Epithelial cell of proximal tubule (primary cell): ENCODE data around the gene PMEL. TPM values are rescaled to one million over a fixed set of nuclear protein-coding genes. Genes with fewer than 3 reads are reported as not detected.
A peak's percentile ranks its signal among the peaks of the same experiment; 100 is the strongest.

Source experiments
- DNase-seq: peaks from one replicate; pipeline ENCODE4 v3.0.0-alpha.2; 2011; ENCODE audit warnings: low read depth
- H3K4me3 ChIP-seq: 2 replicates; pipeline ENCODE4 v1.5.1; 2011; ENCODE audit warnings: low read depth, mild to moderate bottlenecking, low read length
- total RNA-seq: library from RNA; depleted of rRNA; stranded (reverse); fragments of >200 nt; gene quantifications from 2 replicates; pipeline ENCODE4 v1.2.3, GENCODE V29; 2015
- TF ChIP-seq, protein P1 (sequence below): conservative IDR thresholded peaks from 2 replicates; pipeline ENCODE4 v1.5.1; 2012; ENCODE audit warnings: low read depth, mild to moderate bottlenecking, low read length

PMEL gene
- 1.4 and 3.7 TPM in 2 replicates for total RNA-seq

- no peak for DNase-seq
- peak within 1 kb of the TSS; percentile 64 for H3K4me3 ChIP-seq
- TF ChIP-seq, protein P1, sequence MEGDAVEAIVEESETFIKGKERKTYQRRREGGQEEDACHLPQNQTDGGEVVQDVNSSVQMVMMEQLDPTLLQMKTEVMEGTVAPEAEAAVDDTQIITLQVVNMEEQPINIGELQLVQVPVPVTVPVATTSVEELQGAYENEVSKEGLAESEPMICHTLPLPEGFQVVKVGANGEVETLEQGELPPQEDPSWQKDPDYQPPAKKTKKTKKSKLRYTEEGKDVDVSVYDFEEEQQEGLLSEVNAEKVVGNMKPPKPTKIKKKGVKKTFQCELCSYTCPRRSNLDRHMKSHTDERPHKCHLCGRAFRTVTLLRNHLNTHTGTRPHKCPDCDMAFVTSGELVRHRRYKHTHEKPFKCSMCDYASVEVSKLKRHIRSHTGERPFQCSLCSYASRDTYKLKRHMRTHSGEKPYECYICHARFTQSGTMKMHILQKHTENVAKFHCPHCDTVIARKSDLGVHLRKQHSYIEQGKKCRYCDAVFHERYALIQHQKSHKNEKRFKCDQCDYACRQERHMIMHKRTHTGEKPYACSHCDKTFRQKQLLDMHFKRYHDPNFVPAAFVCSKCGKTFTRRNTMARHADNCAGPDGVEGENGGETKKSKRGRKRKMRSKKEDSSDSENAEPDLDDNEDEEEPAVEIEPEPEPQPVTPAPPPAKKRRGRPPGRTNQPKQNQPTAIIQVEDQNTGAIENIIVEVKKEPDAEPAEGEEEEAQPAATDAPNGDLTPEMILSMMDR: no peak
These were observed at the start of gene PMEL for GRCh38 chr12:55965941-55966407. TSS of gene PMEL (minus strand) at chr12:55966042. CDS start at chr12:55966011, 31 bp downstream.

GRCh38 chr12:56014205-56014604, 48.4 kb upstream of the PMEL start:
- TF ChIP-seq, protein P1: no peak
- H3K4me3 ChIP-seq: no peak overlapping the region
- DNase-seq: no peak

DNA sequence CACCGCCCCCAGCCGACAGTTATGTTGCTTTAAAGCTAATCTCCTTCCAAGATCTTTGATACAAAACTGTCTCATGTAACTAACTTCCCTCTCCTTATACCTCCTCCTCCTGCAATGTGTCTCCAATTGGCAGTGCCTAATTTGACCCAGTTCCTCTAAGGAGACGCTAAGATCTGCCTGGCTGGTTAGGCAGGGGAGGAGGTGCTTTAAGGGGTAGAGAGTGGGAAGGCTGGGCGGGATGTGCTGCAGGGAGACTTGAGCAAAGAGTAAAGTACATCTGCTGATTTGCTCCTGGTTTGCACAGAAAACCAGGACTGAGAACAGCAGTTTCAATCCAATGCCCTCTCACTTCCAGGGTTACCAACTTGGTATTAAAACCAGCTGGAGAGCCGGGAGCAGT, 47.6 kb upstream of the PMEL start:
- no peak overlapping the region for H3K4me3 ChIP-seq

GRCh38 chr12:56011509-56012090, 45.8 kb upstream of the PMEL start:
- TF ChIP-seq, protein P1: no peak
- DNase-seq: no peak
- no peak overlapping the region for H3K4me3 ChIP-seq

More for the DNA sequence above, 47.6 kb upstream of the PMEL start:
- no peak for DNase-seq
- TF ChIP-seq, protein P1: no peak

GRCh38 chr12:56010111-56010570, 44.3 kb upstream of the PMEL start:
- TF ChIP-seq, protein P1: no peak
- DNase-seq: no peak
- no peak overlapping the region for H3K4me3 ChIP-seq

DNA sequence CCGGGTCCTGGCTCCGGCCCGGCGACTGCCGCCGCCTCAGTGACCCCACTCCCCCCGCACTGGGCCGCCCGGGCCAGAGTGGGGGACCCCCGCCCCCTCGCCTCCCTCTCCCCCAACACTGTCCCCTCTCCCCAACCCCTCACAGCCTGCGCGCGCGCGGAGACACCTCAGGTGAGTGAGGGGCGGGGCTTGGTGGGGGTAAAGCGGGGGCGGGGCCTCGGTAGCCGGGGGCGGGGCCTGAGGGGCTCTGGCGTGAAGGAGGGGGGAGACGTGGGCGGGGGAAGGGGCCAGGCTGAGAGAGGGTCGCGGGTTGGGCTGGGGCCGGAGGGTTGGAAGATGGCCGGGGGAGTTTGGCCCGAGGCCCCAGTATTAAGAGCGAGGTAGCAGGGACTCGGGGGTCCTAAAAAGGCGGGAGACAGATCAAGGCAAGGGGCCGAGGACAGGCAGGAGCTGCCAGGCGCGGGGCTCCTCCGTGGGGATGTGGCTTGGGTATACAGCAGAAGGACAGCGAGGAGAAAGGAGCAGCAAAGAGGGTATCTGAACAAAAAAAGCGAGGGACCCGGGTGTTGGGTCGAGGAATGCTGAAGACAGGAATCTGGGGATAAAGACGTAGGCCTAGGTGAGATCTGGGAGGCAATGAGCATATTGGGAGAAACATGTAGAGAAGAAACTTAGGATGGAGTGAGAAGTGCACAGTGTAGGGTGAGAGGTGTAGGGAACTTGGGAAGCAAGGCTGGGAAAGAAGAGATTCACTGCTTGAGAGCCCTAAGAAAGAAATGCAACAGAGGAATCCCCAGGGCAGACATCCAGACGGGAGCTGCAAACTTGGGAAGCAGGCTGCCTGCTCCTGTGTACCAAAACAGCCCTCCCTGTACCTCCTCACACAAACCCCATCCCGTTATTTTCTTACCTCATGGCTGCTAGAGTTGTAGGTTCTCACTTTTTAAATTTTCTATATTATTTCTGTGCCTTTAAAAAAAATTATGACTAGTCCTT, 42.0 kb upstream of the PMEL start:
- no peak for DNase-seq
- TF ChIP-seq, protein P1: no peak
- H3K4me3 ChIP-seq: peak overlapping the region; percentile 78
